ENCODE results near the gene P2RX4. TPM values are rescaled to one million over a fixed set of nuclear protein-coding genes. Genes with fewer than 3 reads are reported as not detected.

Gene P2RX4
- total RNA-seq, 6 donors from 2014 or later, result 62.7 to 98.5 (median 79.5) TPM

- Histone ChIP-seq H3K27me3 (no peaks in the 10 kb centered on the region), H3K27ac (no peak overlapping the region)
- 95% methylated on average over 8 to 12 of the region's 14 CpGs for WGBS, 2 donors
Measured at GRCh38 chr12:121273364-121273896, 63.5 kb downstream of the P2RX4 start.

DNA sequence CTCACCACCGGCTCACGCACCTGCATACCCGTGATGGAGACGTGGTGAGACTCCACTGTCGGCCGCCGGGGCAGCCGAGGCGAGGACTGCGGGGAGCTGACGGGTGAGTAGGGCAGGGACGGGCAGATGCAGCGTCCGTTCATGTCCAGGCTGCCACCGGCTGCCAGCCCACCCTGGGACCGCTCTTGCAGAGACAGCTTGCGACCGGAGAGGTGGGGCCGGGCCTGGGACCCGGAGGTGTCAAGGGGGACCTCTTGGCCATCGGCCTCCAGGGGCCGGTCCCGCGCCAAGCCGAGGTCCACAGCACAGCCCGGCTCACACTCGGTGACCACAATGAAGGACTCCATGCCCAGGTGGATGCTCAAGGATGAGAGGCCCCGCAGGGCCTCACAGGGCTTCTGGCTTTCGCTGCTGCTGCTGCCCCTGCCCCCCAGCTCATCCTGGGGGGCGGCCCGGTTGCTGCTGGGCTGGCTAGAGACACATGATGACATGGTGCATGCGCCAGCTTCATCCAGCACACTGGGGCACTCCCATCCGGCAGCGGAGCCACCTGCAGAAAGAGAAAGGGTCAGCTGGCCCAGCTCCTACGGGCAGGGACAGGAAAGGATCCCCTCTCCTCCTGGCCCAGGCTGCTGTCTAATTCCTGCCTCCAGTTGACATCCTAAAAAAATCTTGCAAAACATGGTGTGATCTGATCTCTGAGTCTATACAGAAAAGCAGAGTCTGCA lies 64.3 kb downstream of the P2RX4 start:
- Histone ChIP-seq H3K9me3 (no peaks in the 10 kb centered on the region), H3K36me3 (peaks cover 3 to 51% (median 32%) of the 10 kb centered on the region in 4 donors), H3K27me3 (no peaks in the 10 kb centered on the region), H3K4me3 (no peak overlapping the region), H3K4me1 (peaks cover 14 to 20% (median 18%) of the 10 kb centered on the region in 4 donors), H3K27ac (no peak overlapping the region)
- DNase-seq (peak in 1 of 2 donors; percentile 80), ATAC-seq (ENCODE audit: low FRiP score in 2 of 2) (peak in 1 of 2 donors; percentile 5)
- TF ChIP-seq POLR2A (IDR thresholded peaks at IDR 0.05) (no peak), POLR2AphosphoS5 (IDR thresholded peaks at IDR 0.05) (no peak), CTCF (IDR thresholded peaks at IDR 0.05) (no peak), EP300 (IDR thresholded peaks at IDR 0.05) (no peak)
- WGBS, 2 donors, result 92 to 98% methylated on average over 8 to 18 of the region's 35 CpGs

More at GRCh38 chr12:121273364-121273896, 63.5 kb downstream of the P2RX4 start:
- no peak for TF ChIP-seq POLR2AphosphoS5 (IDR thresholded peaks at IDR 0.05)
- peaks cover 7 to 59% (median 39%) of the 10 kb centered on the region in 4 donors for H3K36me3 ChIP-seq
- no peak overlapping the region for H3K4me3 ChIP-seq
- no peaks in the 10 kb centered on the region for H3K9me3 ChIP-seq
- peak in 1 of 2 donors; percentile 41 for DNase-seq
- H3K4me1 ChIP-seq, result peaks cover 7 to 12% (median 10%) of the 10 kb centered on the region in 4 donors
- ATAC-seq (ENCODE audit: low FRiP score in 2 of 2), result no peak

GRCh38 chr12:121277374-121277759 lies 67.4 kb downstream of the P2RX4 start:
- peaks cover 0 to 27% (median 16%) of the 10 kb centered on the region in 4 donors for H3K36me3 ChIP-seq
- WGBS, 2 donors, result 76 to 82% methylated on average over 6 of the region's 6 CpGs
- no peaks in the 10 kb centered on the region for H3K27me3 ChIP-seq
- no peaks in the 10 kb centered on the region for H3K9me3 ChIP-seq
- H3K27ac ChIP-seq, result peak overlapping the region; percentile 67 to 86 (median 77)
- no peak for DNase-seq
- no peak for TF ChIP-seq POLR2A (IDR thresholded peaks at IDR 0.05)
- peaks cover 21 to 26% (median 25%) of the 10 kb centered on the region in 4 donors for H3K4me1 ChIP-seq
- H3K4me3 ChIP-seq, result no peak overlapping the region
- ATAC-seq (ENCODE audit: low FRiP score in 2 of 2), result no peak

GRCh38 chr12:121278169-121279070 lies 68.5 kb downstream of the P2RX4 start:
- TF ChIP-seq CTCF (IDR thresholded peaks at IDR 0.05) (no peak), EP300 (IDR thresholded peaks at IDR 0.05) (no peak), POLR2A (IDR thresholded peaks at IDR 0.05) (no peak), POLR2AphosphoS5 (IDR thresholded peaks at IDR 0.05) (no peak)
- Histone ChIP-seq H3K4me1 (peaks cover 21 to 26% (median 25%) of the 10 kb centered on the region in 4 donors), H3K36me3 (peaks cover 0 to 26% (median 13%) of the 10 kb centered on the region in 4 donors), H3K27me3 (no peaks in the 10 kb centered on the region), H3K9me3 (no peaks in the 10 kb centered on the region), H3K4me3 (no peak overlapping the region), H3K27ac (peak overlapping the region; percentile 67 to 86 (median 77))
- ATAC-seq (ENCODE audit: low FRiP score in 2 of 2) (peak; percentile 31 to 49), DNase-seq (peak in 1 of 2 donors; percentile 79)
- 70 to 84% methylated on average over 13 to 15 of the region's 15 CpGs for WGBS, 2 donors

- Histone ChIP-seq H3K4me1 (peaks cover 21 to 29% (median 25%) of the 10 kb centered on the region in 4 donors), H3K36me3 (peaks cover 0 to 21% (median 7%) of the 10 kb centered on the region in 4 donors), H3K27ac (peak overlapping the region; percentile 67 to 86 (median 77)), H3K27me3 (no peaks in the 10 kb centered on the region), H3K4me3 (no peak overlapping the region), H3K9me3 (no peaks in the 10 kb centered on the region)
- TF ChIP-seq POLR2AphosphoS5 (IDR thresholded peaks at IDR 0.05) (no peak), CTCF (IDR thresholded peaks at IDR 0.05) (no peak), EP300 (IDR thresholded peaks at IDR 0.05) (no peak), POLR2A (IDR thresholded peaks at IDR 0.05) (no peak)
- 20 to 65% methylated on average over 1 to 13 of the region's 13 CpGs for WGBS, 2 donors
- ATAC-seq (ENCODE audit: low FRiP score in 2 of 2) (peak in 1 of 2 donors; percentile 24), DNase-seq (peak in 1 of 2 donors; percentile 79)
Measured at GRCh38 chr12:121279071-121279375, 69.1 kb downstream of the P2RX4 start.

Measured in upper lobe of left lung (tissue), 6 donors.